Thoracic aorta (tissue), 2 donors: Measurements from ENCODE around the gene VPS18. TPM values are rescaled to one million over a fixed set of nuclear protein-coding genes. Genes with fewer than 3 reads are reported as not detected.

Experiments
- ATAC-seq: fragments of 150-250 bp; one replicate; pipeline ENCODE4 v1.8.0; 2017; ENCODE audit warnings: low read depth; ENCODE audit not compliant: insufficient number of reproducible peaks, low FRiP score
- DNase-seq: peaks from one replicate; pipeline ENCODE4 v3.0.0-alpha.2; 2020; ENCODE audit warnings: low spot score
- H3K27ac ChIP-seq, 2 donors: fragments of 200-600 bp; sonication (generic); 1 replicate in 1 of 2; 2 replicates in 1 of 2; pipeline ENCODE4 v1.5.1; 2016; ENCODE audit warnings: mild to moderate bottlenecking in 2 of 2, moderate library complexity in 2 of 2
- H3K27me3 ChIP-seq: fragments of 200-600 bp; sonication (generic); replicated peaks from 2 replicates; pipeline ENCODE4 v1.6.0; 2016; ENCODE audit warnings: mild to moderate bottlenecking; ENCODE audit not compliant: insufficient read depth
- H3K36me3 ChIP-seq: fragments of 200-600 bp; sonication (generic); one replicate; pipeline ENCODE4 v1.5.1; 2016
- H3K4me1 ChIP-seq, 2 donors: fragments of 200-600 bp; sonication (generic); 1 replicate in 1 of 2; 2 replicates in 1 of 2; pipeline versions ENCODE4 v1.5.1 to v1.6.0; 2016; ENCODE audit warnings: low read depth in 2 of 2, mild to moderate bottlenecking in 1 of 2; ENCODE audit not compliant: control insufficient read depth in 1 of 2
- H3K4me3 ChIP-seq: fragments of 200-600 bp; sonication (generic); 2 replicates; pipeline ENCODE4 v1.5.1; 2016; ENCODE audit warnings: mild to moderate bottlenecking
- H3K9me3 ChIP-seq: fragments of 200-600 bp; sonication (generic); 2 replicates; pipeline ENCODE4 v1.5.1; 2016
- CTCF ChIP-seq: fragments of 200-600 bp; sonication (generic); IDR thresholded peaks from one replicate; pipeline ENCODE4 v1.5.1; 2019; ENCODE audit warnings: antibody characterized with exemption
- total RNA-seq, 2 donors: library from RNA; depleted of rRNA; stranded (reverse); fragments of >200 nt; gene quantifications; one replicate each; pipeline versions ENCODE4 v1.1.0 to v1.2.3, GENCODE V29; 2016

VPS18 gene
- total RNA-seq, 2 donors from 2014 or later, result 26.0 to 37.9 TPM

DNA sequence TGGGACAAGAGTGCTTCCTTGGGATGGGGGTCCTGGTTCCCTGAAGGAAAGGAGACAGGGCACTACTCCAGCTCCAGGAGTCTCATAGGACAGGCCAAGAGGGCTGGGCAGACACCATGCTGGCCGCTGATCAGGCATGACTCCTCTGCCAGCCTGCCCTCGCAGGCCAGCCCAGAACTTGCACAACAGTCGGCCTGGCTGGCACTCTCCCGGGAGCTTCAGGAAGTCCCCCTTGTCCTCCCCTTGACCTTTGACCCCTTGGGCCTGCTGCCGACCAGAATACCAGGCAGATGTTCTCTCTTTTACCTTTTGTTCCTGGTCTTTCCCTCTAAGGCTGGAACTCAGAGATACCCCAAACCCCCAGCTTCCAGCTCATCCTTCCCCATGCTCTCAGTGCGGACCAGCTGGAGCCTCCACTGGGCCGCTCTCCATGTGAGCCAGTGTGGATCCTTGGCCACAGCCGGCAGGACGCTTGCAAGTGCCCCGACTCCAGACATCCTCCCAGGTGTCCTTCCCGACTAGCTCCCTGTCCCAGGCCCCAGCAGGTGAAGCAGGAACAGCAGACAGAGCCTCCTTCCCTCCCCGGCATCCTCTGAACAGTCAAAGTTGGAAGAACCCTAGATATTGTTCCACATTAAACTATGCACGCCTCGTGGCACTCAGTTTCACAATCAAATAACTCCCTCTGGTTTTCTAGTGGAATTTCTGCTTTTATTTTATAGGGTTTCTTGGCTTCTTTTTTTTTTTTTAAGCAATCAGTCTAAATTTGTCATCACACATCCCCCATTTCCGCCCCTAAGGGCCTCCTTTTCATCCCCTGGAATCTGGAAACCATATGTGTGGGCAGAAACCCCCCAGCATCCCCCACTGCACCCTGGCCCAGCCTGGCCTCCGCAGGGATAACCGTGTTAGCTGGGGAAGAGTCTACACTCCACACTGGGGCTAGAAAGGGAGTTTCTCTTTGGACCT is 15.7 kb downstream of the VPS18 start:
- no peak for TF ChIP-seq CTCF
- peaks cover 15 to 21% of the 10 kb centered on the region in 2 donors for H3K4me1 ChIP-seq
- H3K9me3 ChIP-seq, result no peaks in the 10 kb centered on the region
- DNase-seq (no peak), ATAC-seq (no peak)
- H3K36me3 ChIP-seq, result no peaks in the 10 kb centered on the region
- no peaks in the 10 kb centered on the region for H3K27me3 ChIP-seq
- H3K27ac ChIP-seq, result no peak overlapping the region
- H3K4me3 ChIP-seq, result no peak overlapping the region

DNA sequence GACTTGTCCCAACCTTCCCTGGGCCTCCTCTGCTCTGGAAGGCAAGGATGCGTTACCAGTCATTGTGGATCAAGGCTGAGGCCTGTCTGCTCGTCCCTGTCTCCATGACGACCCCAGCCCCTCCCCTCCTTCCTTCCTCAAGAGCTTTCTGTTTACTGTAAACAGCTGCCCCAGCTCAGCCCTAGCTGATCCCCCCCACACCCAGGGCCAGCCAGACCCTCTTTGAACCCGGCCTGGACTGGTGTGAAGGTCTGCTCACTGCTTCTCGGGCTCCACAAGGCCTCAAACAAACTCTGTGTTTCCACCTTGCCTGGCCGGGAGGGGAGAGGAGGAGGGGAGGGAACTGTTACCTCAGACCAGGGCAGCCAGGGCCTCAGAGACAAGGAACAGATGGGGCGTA is 16.9 kb downstream of the VPS18 start:
- H3K4me1 ChIP-seq, result peaks cover 10 to 14% of the 10 kb centered on the region in 2 donors
- H3K36me3 ChIP-seq, result no peaks in the 10 kb centered on the region
- no peak for TF ChIP-seq CTCF
- H3K27me3 ChIP-seq, result no peaks in the 10 kb centered on the region
- no peak overlapping the region for H3K4me3 ChIP-seq
- DNase-seq (no peak), ATAC-seq (no peak)
- no peaks in the 10 kb centered on the region for H3K9me3 ChIP-seq
- no peak overlapping the region for H3K27ac ChIP-seq

- H3K36me3 ChIP-seq, result no peaks in the 10 kb centered on the region
- no peaks in the 10 kb centered on the region for H3K27me3 ChIP-seq
- no peak overlapping the region for H3K27ac ChIP-seq
- H3K4me3 ChIP-seq, result no peak overlapping the region
- peaks cover 7 to 10% of the 10 kb centered on the region in 2 donors for H3K4me1 ChIP-seq
- no peaks in the 10 kb centered on the region for H3K9me3 ChIP-seq
- no peak for ATAC-seq
- TF ChIP-seq CTCF, result no peak
- no peak for DNase-seq
Observed at GRCh38 chr15:40911693-40912092, 17.4 kb downstream of the VPS18 start.

DNA sequence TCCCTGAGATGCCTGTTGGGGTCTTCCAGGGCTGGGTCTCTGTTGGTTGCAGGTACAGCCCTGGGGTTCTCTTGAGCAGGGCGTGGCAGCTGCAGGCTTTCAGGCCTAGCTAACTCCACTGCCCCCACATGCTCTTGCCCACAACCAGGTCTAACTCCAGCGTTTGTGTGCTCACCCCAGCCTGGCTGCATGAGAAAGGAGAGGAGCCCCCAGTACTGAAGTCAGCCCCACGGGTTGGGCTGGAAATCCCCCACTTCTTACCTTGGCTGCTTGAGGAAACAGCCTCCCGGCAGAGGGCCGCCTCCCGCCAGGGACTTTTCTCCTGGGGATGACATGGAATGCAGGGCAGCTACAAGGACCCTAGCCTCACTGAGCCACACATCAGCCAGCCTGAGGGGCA is 18.2 kb downstream of the VPS18 start:
- DNase-seq (no peak), ATAC-seq (no peak)
- H3K4me3 ChIP-seq, result no peak overlapping the region
- no peak overlapping the region for H3K27ac ChIP-seq
- H3K27me3 ChIP-seq, result no peaks in the 10 kb centered on the region
- no peak for TF ChIP-seq CTCF
- H3K4me1 ChIP-seq, result peaks cover 0 to 2% of the 10 kb centered on the region in 2 donors
- H3K36me3 ChIP-seq, result no peaks in the 10 kb centered on the region
- no peaks in the 10 kb centered on the region for H3K9me3 ChIP-seq

GRCh38 chr15:40914013-40914412 is 19.8 kb downstream of the VPS18 start:
- Histone ChIP-seq H3K36me3 (no peaks in the 10 kb centered on the region), H3K27ac (no peak overlapping the region), H3K27me3 (no peaks in the 10 kb centered on the region), H3K9me3 (no peaks in the 10 kb centered on the region), H3K4me1 (no peaks in the 10 kb centered on the region), H3K4me3 (no peak overlapping the region)
- no peak for TF ChIP-seq CTCF
- ATAC-seq, result no peak
- DNase-seq, result no peak
